Measurements from ENCODE around the gene BAIAP2L2. TPM values are rescaled to one million over a fixed set of nuclear protein-coding genes. Genes with fewer than 3 reads are reported as not detected.

BAIAP2L2 gene
- total and polyA plus RNA-seq, 12 donors: 0.09 to 6.0 (median 0.55) TPM; not detected in 1

GRCh38 chr22:38051261-38051660, 59.2 kb downstream of the BAIAP2L2 start:
- Histone ChIP-seq H3K9me3 (replicated peaks in 1 of 3) (no peaks in the 10 kb centered on the region), H3K36me3 (replicated peaks in 1 of 2) (no peaks in the 10 kb centered on the region), H3K27me3 (no peaks in the 10 kb centered on the region), H3K4me1 (replicated peaks in 1 of 2) (peaks cover 0 to 7% of the 10 kb centered on the region in 2 donors), H3K27ac (no peak overlapping the region), H3K4me3 (no peak overlapping the region)
- intact Hi-C loops (cut with DNase I): loop anchor here (5.0 to 10.0 kb wide), 3 partner anchors 301 to 521 kb away; partner anchors contain the start of gene DMC1 (in 1 of the 2)
- TF ChIP-seq, protein P1, sequence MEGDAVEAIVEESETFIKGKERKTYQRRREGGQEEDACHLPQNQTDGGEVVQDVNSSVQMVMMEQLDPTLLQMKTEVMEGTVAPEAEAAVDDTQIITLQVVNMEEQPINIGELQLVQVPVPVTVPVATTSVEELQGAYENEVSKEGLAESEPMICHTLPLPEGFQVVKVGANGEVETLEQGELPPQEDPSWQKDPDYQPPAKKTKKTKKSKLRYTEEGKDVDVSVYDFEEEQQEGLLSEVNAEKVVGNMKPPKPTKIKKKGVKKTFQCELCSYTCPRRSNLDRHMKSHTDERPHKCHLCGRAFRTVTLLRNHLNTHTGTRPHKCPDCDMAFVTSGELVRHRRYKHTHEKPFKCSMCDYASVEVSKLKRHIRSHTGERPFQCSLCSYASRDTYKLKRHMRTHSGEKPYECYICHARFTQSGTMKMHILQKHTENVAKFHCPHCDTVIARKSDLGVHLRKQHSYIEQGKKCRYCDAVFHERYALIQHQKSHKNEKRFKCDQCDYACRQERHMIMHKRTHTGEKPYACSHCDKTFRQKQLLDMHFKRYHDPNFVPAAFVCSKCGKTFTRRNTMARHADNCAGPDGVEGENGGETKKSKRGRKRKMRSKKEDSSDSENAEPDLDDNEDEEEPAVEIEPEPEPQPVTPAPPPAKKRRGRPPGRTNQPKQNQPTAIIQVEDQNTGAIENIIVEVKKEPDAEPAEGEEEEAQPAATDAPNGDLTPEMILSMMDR (IDR thresholded peaks at IDR 0.05): no peak
- no peak for TF ChIP-seq POLR2A (IDR thresholded peaks at IDR 0.05)
- WGBS, 4 donors: 36 to 79% (median 76%) methylated on average over 3 to 8 of the region's 8 CpGs
- no peak for DNase-seq

- H3K27ac ChIP-seq: no peak overlapping the region
- TF ChIP-seq, protein P1 (IDR thresholded peaks at IDR 0.05): no peak
- TF ChIP-seq POLR2A (IDR thresholded peaks at IDR 0.05): no peak
- H3K36me3 ChIP-seq (replicated peaks in 1 of 2): no peaks in the 10 kb centered on the region
- no peaks in the 10 kb centered on the region for H3K9me3 ChIP-seq (replicated peaks in 1 of 3)
- no peaks in the 10 kb centered on the region for H3K27me3 ChIP-seq
- H3K4me1 ChIP-seq (replicated peaks in 1 of 2): peaks cover 0 to 7% of the 10 kb centered on the region in 2 donors
- 84 to 94% (median 86%) methylated on average over 4 to 7 of the region's 7 CpGs for WGBS, 4 donors
- no peak overlapping the region for H3K4me3 ChIP-seq
- intact Hi-C loops (cut with DNase I): loop anchor here (5.0 to 10.0 kb wide), 3 partner anchors 302 to 522 kb away; partner anchors contain the start of gene DMC1 (in 1 of the 2)
- no peak for DNase-seq
Observed at GRCh38 chr22:38050720-38051119, 59.8 kb downstream of the BAIAP2L2 start.

DNA sequence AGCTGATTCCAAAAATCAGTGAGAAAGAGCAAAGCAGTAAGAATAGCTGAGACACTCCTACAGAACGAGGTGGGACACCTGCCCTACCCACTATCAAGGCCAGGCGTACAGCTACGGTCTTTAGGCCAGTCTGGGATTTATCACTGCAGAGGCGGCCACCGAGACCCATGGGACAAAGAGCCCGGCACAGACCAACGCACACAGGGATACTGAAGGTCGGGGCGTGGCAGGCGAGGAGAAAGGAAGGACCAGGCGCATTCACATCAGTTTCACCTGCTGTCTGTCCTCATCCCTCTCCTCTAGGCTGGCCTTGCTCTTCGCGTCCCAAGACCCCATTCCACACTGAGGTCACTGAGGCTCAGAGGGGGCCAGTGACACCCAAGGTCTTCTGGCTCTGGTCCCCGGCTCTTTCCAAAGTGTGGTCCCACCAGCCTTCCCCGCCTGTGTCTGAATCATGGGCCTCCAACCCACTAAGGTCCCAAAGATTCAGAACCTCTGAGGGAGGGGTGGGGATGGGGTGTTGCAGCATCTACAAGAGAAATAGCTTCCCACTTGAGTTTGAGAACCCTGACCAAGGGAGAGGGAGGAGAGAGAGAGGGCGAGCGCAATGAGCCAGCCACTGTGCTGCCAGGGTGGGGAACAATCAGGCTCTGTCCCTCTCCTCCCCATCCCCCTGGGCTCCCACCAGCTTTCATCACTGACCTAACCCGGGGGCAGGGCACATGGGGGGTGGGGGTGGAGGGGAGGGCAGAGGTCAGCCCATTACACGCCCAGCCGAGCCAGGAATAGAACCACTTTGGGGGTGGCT, 60.5 kb downstream of the BAIAP2L2 start:
- no peaks in the 10 kb centered on the region for H3K9me3 ChIP-seq (replicated peaks in 1 of 3)

More for the DNA sequence above, 60.5 kb downstream of the BAIAP2L2 start:
- intact Hi-C loops (cut with DNase I): loop anchor here (5.0 to 10.0 kb wide), 3 partner anchors 302 to 522 kb away; partner anchors contain the start of gene DMC1 (in 1 of the 2)
- H3K4me3 ChIP-seq: no peak overlapping the region
- no peak overlapping the region for H3K27ac ChIP-seq
- 69 to 83% (median 79%) methylated on average over 5 to 20 of the region's 20 CpGs for WGBS, 4 donors
- DNase-seq: no peak
- no peak for TF ChIP-seq POLR2A (IDR thresholded peaks at IDR 0.05)
- TF ChIP-seq, protein P1 (IDR thresholded peaks at IDR 0.05): no peak
- H3K36me3 ChIP-seq (replicated peaks in 1 of 2): no peaks in the 10 kb centered on the region
- no peaks in the 10 kb centered on the region for H3K27me3 ChIP-seq
- H3K4me1 ChIP-seq (replicated peaks in 1 of 2): peaks cover 0 to 7% of the 10 kb centered on the region in 2 donors
